Measurements from ENCODE around the gene SPAG7.

Gene SPAG7

GRCh38 chr17:4913994-4914393, 53.6 kb downstream of the SPAG7 start:
- Mint-ChIP-seq H3K27ac (no peak overlapping the region), H3K27me3 (no peaks in the 10 kb centered on the region), H3K4me3 (no peak overlapping the region), H3K9me3 (no peaks in the 10 kb centered on the region), H3K4me1 (no peaks in the 10 kb centered on the region), H3K36me3 (no peaks in the 10 kb centered on the region)

All from activated naive CD4-positive, alpha-beta T cell treated with anti-CD3 and anti-CD28 coated beads, Interleukin-2, amount 50 U/mL, for 24 hours (primary cell).